Endothelial cell of umbilical vein (primary cell): ENCODE results near the gene SUSD2. TPM values are rescaled to one million over a fixed set of nuclear protein-coding genes. Genes with fewer than 3 reads are reported as not detected.

Experiments
- BruUV-seq: library from RNA; stranded (reverse); fragments of 400-500 nt; replicated peaks from 2 replicates; lab custom pipeline; 2021; lab: Mats Ljungman, UMichigan
- CTCF ChIA-PET: fragments of 300-600, 350-600 bp; sonication (Branson Sonifier 250); formaldehyde crosslinking; loops from one replicate; lab custom pipeline; 2021; ENCODE audit warnings: antibody characterized with exemption, inconsistent platforms; lab: Charles Lee
- POLR2A ChIA-PET: fragments of 300-600, 350-600 bp; sonication (Branson Sonifier 250); formaldehyde crosslinking; loops from one replicate; lab custom pipeline; 2021; ENCODE audit warnings: antibody characterized with exemption, inconsistent platforms; lab: Charles Lee
- DNase-seq: peaks from one replicate; pipeline ENCODE4 v3.0.0-alpha.2; 2011; ENCODE audit warnings: low read depth, low spot score
- FAIRE-seq: peaks from 2 replicates; lab custom pipeline; 2011; peaks lifted over from hg19 to GRCh38; lab: Jason Lieb, UNC
- H2AFZ ChIP-seq: 2 replicates; pipeline ENCODE4 v1.6.0; 2012; ENCODE audit warnings: low read depth, low read length, control low read depth, inconsistent platforms
- H3K27ac ChIP-seq: 2 replicates; pipeline ENCODE4 v1.5.1; 2011; ENCODE audit warnings: low read depth, mild to moderate bottlenecking, control low read depth, low read length, moderate library complexity; ENCODE audit not compliant: insufficient read depth
- H3K27me3 ChIP-seq, 2 experiments: 2 replicates each; pipeline versions ENCODE4 v1.6.0 to v1.6.1; 2011; ENCODE audit warnings: low read length in 2 of 2, mixed read lengths in 1 of 2; ENCODE audit not compliant: control insufficient read depth in 2 of 2, insufficient read depth in 2 of 2
- H3K36me3 ChIP-seq, 2 experiments: 2 replicates in 1 of 2; 3 replicates in 1 of 2; pipeline ENCODE4 v1.5.1; 2011; ENCODE audit warnings: low read length in 2 of 2, mild to moderate bottlenecking in 1 of 2, moderate library complexity in 1 of 2; ENCODE audit not compliant: control insufficient read depth in 2 of 2, insufficient read depth in 2 of 2; ENCODE audit errors: extremely low read depth in 1 of 2
- H3K4me1 ChIP-seq: 3 replicates; pipeline ENCODE4 v1.5.1; 2011; ENCODE audit warnings: mild to moderate bottlenecking, low read length; ENCODE audit not compliant: control insufficient read depth, insufficient read depth; ENCODE audit errors: extremely low read depth
- H3K4me2 ChIP-seq: 2 replicates; pipeline ENCODE4 v1.6.1; 2011; ENCODE audit warnings: low read length, control low read depth, mixed read lengths; ENCODE audit not compliant: insufficient read depth
- H3K4me3 ChIP-seq, 3 experiments: fragments of 200-600 bp in 1 of 3; sonication (generic), shearing (Covaris generic) in 1 of 3; replicated peaks in 1 of 3; 2 replicates each; pipeline ENCODE4 v1.5.1; 2011 to 2016; ENCODE audit warnings: control low read depth in 3 of 3, low read length in 3 of 3, mild to moderate bottlenecking in 2 of 3, inconsistent platforms in 1 of 3, low read depth in 1 of 3, moderate library complexity in 1 of 3; ENCODE audit not compliant: insufficient read depth in 1 of 3
- H3K79me2 ChIP-seq: 2 replicates; pipeline ENCODE4 v1.6.0; 2012; ENCODE audit warnings: low read length, inconsistent platforms; ENCODE audit not compliant: control insufficient read depth, insufficient read depth
- H3K9ac ChIP-seq: replicated peaks from 2 replicates; pipeline ENCODE3; 2011; ENCODE audit warnings: low read length, control low read depth; ENCODE audit not compliant: insufficient read depth; ENCODE audit errors: extremely low read depth
- H3K9me1 ChIP-seq: replicated peaks from 3 replicates; pipeline ENCODE4 v1.6.0; 2011; ENCODE audit warnings: mild to moderate bottlenecking, low read length; ENCODE audit not compliant: control insufficient read depth, insufficient read depth; ENCODE audit errors: extremely low read depth
- H3K9me3 ChIP-seq: replicated peaks from 2 replicates; pipeline ENCODE4 v1.5.1; 2012; ENCODE audit warnings: low read length, inconsistent platforms; ENCODE audit not compliant: control insufficient read depth, insufficient read depth
- H4K20me1 ChIP-seq: replicated peaks from 2 replicates; pipeline ENCODE3; 2011; ENCODE audit warnings: mild to moderate bottlenecking, low read length; ENCODE audit not compliant: control insufficient read depth, insufficient read depth; ENCODE audit errors: extremely low read depth
- EZH2 ChIP-seq: IDR thresholded peaks from 2 replicates; pipeline ENCODE4 v1.6.1; 2012; ENCODE audit warnings: borderline replicate concordance, low read depth, mild to moderate bottlenecking, moderate library complexity, low read length, inconsistent platforms; ENCODE audit not compliant: severe bottlenecking
- FOS ChIP-seq: IDR thresholded peaks from 2 replicates; pipeline ENCODE4 v1.6.1; 2011; ENCODE audit warnings: mild to moderate bottlenecking, low read length, moderate library complexity, borderline replicate concordance; ENCODE audit not compliant: insufficient read depth
- GATA2 ChIP-seq: IDR thresholded peaks from 2 replicates; pipeline ENCODE4 v1.7.0; 2011; ENCODE audit warnings: low read depth, mild to moderate bottlenecking, moderate library complexity, mixed read lengths, low read length; ENCODE audit not compliant: insufficient read length, insufficient read depth
- JUN ChIP-seq: IDR thresholded peaks from 2 replicates; pipeline ENCODE4 v1.6.1; 2011; ENCODE audit warnings: borderline replicate concordance, low read depth; ENCODE audit not compliant: insufficient read length, insufficient read depth
- MYC ChIP-seq: IDR thresholded peaks from one replicate; pipeline ENCODE4 v1.6.1; 2011; ENCODE audit warnings: mild to moderate bottlenecking, low read depth, low read length
- POLR2A ChIP-seq: IDR thresholded peaks from 2 replicates; pipeline ENCODE4 v1.6.1; 2012; ENCODE audit warnings: low read depth, mild to moderate bottlenecking, control low read depth, low read length
- POLR2AphosphoS5 ChIP-seq: IDR thresholded peaks from 2 replicates; pipeline ENCODE4 v1.6.1; 2012; ENCODE audit warnings: low read depth, mild to moderate bottlenecking, control low read depth, low read length, moderate library complexity; ENCODE audit not compliant: insufficient read depth
- dilution Hi-C: fragments of 300-500 bp; cut with MboI; formaldehyde crosslinking; loops from one replicate; pipeline ENCODE4 v1.15.0; 2019; ENCODE audit warnings: low sequenced_read_pairs; ENCODE audit not compliant: extremely low pct_ligation_motif_present
- intact Hi-C: fragments of 100-400 bp; cut with micrococcal nuclease; formaldehyde crosslinking; loops from one replicate; pipeline ENCODE4 v1.10.0; 2022
- polyA plus RNA-seq, 4 experiments: library from polyadenylated mRNA; depleted of rRNA in 3 of 4; stranded (reverse) in 3 of 4; unstranded in 1 of 4; fragments of >200 nt; gene quantifications; 2 replicates each; pipeline versions ENCODE4 v1.2.1 to v1.2.3, GENCODE V29; 2011 to 2012; ENCODE audit warnings: missing spikeins in 1 of 4
- total RNA-seq: library from RNA; stranded (reverse); gene quantifications from 2 replicates; pipeline ENCODE4 v1.2.3, GENCODE V29; 2021
- TF ChIP-seq, protein P1 (sequence below): IDR thresholded peaks from 2 replicates; pipeline ENCODE4 v1.6.1; 2011; ENCODE audit not compliant: insufficient read depth, insufficient read length
- TF ChIP-seq, protein P2 (sequence below), 2 donors: IDR thresholded peaks; 1 replicate in 1 of 2; 2 replicates in 1 of 2; pipeline ENCODE4 v1.5.1; 2011; ENCODE audit warnings: low read length in 2 of 2, mild to moderate bottlenecking in 2 of 2, moderate library complexity in 2 of 2, control low read depth in 1 of 2, inconsistent platforms in 1 of 2, low read depth in 1 of 2; ENCODE audit not compliant: insufficient read depth in 1 of 2; ENCODE audit errors: extremely low read depth in 1 of 2

Gene SUSD2
- total and polyA plus RNA-seq, 2 donors (not counting 3 experiments of a cell fraction or from before 2014, with no cell fraction given), result 0.26 to 0.27 TPM

DNA sequence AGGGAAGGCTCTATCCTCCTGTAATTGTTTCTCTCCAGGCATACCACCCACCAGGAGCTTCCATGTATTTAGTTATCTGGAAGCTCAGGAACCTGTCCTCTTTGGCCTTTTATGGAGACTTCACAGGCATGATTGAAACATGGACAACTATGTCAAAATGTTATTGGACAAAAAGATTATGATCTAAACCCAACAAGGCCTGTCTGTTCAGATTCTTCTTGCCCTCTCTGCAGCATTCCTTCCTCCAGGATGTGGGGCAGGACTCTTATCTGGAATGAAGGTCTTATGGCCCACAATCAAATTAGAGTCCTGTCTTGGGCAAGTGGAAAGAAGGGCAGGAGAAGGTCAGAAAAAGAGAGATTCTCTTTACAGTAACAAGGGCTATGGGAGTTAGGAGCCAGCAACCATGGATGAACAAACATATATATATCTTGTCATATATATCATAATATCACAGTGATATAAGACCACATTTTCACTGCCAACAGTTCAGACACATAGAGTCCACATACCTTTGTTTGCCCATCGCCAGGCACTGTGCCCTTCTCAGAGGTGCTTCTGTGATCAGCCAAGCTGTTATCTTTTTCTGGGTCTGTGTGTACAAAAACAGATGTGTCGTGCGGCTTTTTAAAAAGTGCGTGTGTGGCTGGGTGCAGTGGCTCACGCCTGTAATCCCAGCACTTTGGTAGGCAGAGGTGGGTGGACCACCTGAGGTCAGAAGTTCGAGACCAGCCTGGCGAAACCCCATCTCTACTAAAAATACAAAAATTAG is 42.5 kb upstream of the SUSD2 start:
- no peak overlapping the region for H3K27ac ChIP-seq
- no peak overlapping the region for H3K4me2 ChIP-seq
- POLR2A ChIA-PET, result no interaction called here

More for the DNA sequence above, 42.5 kb upstream of the SUSD2 start:
- BruUV-seq, result no TSS peak
- no peak overlapping the region for H3K4me3 ChIP-seq
- intact Hi-C loops, result no loop called here
- H3K79me2 ChIP-seq, result no peaks in the 10 kb centered on the region
- CTCF ChIA-PET, result interaction anchor here (0.8 to 2.3 kb wide), 5 partner anchors 17 to 36 kb away, joined by 3 to 10 read pairs (median 5); no protein-coding TSS in a partner anchor
- H3K9me3 ChIP-seq, result no peaks in the 10 kb centered on the region
- FAIRE-seq, result no peak
- dilution Hi-C loops, result no loop called here
- H3K36me3 ChIP-seq, result peaks cover 0 to 7% of the 10 kb centered on the region in 2 experiments
- H4K20me1 ChIP-seq, result no peaks in the 10 kb centered on the region
- no peaks in the 10 kb centered on the region for H3K4me1 ChIP-seq
- no peaks in the 10 kb centered on the region for H3K9me1 ChIP-seq
- no peak overlapping the region for H3K9ac ChIP-seq
- no peak overlapping the region for H2AFZ ChIP-seq
- no peaks in the 10 kb centered on the region for H3K27me3 ChIP-seq
- TF ChIP-seq, protein P1, sequence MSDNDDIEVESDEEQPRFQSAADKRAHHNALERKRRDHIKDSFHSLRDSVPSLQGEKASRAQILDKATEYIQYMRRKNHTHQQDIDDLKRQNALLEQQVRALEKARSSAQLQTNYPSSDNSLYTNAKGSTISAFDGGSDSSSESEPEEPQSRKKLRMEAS, result no peak
- TF ChIP-seq EZH2, result no peak
- TF ChIP-seq FOS, result no peak
- no peak for TF ChIP-seq POLR2A
- TF ChIP-seq JUN, result no peak
- TF ChIP-seq MYC, result no peak
- no peak for TF ChIP-seq GATA2
- no peak for TF ChIP-seq POLR2AphosphoS5
- TF ChIP-seq, protein P2, sequence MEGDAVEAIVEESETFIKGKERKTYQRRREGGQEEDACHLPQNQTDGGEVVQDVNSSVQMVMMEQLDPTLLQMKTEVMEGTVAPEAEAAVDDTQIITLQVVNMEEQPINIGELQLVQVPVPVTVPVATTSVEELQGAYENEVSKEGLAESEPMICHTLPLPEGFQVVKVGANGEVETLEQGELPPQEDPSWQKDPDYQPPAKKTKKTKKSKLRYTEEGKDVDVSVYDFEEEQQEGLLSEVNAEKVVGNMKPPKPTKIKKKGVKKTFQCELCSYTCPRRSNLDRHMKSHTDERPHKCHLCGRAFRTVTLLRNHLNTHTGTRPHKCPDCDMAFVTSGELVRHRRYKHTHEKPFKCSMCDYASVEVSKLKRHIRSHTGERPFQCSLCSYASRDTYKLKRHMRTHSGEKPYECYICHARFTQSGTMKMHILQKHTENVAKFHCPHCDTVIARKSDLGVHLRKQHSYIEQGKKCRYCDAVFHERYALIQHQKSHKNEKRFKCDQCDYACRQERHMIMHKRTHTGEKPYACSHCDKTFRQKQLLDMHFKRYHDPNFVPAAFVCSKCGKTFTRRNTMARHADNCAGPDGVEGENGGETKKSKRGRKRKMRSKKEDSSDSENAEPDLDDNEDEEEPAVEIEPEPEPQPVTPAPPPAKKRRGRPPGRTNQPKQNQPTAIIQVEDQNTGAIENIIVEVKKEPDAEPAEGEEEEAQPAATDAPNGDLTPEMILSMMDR (IDR thresholded peaks at IDR 0.05; ENCODE audit: extremely low read depth in 1 of 2, insufficient read depth in 1 of 2, low read depth in 1 of 2, low read length in 2 of 2), result no peak
- DNase-seq, result no peak
